MCF 10A (cell line): ENCODE data around the gene TMOD1. TPM values are rescaled to one million over a fixed set of nuclear protein-coding genes. Genes with fewer than 3 reads are reported as not detected.
"Not testable (repeated sequence)": the region's sequence is repeated elsewhere in the genome, so short reads cannot be mapped to it uniquely, and the experiment has no call there.

ENCODE experiments used
- BruUV-seq: library from RNA; stranded (reverse); fragments of 400-500 nt; replicated peaks from 2 replicates; lab custom pipeline; 2021; lab: Mats Ljungman, UMichigan
- CTCF ChIA-PET: fragments of 300-600 bp; sonication (Branson Sonifier 250); formaldehyde crosslinking; extraction: SDS; loops from one replicate; lab custom pipeline; 2021; ENCODE audit warnings: antibody characterized with exemption, inconsistent platforms; lab: Yijun Ruan, JAX
- POLR2A ChIA-PET: fragments of 300-600, 350-650 bp; sonication (Branson Sonifier 250); formaldehyde crosslinking; extraction: SDS; loops from one replicate; lab custom pipeline; 2020; ENCODE audit warnings: antibody characterized with exemption, inconsistent platforms; lab: Yijun Ruan, JAX
- DNase-seq: peaks from one replicate; pipeline ENCODE4 v3.0.0-alpha.2; 2018; ENCODE audit not compliant: unreplicated experiment
- H3K27ac Mint-ChIP-seq: one replicate; pipeline ENCODE4 v1.8.0; 2022; ENCODE audit warnings: mild to moderate bottlenecking, low read depth, mixed read lengths; ENCODE audit not compliant: unreplicated experiment
- H3K27me3 Mint-ChIP-seq: one replicate; pipeline ENCODE4 v1.8.0; 2022; ENCODE audit warnings: mixed read lengths; ENCODE audit not compliant: insufficient read depth, unreplicated experiment
- H3K36me3 Mint-ChIP-seq: one replicate; pipeline ENCODE4 v1.8.0; 2022; ENCODE audit warnings: mild to moderate bottlenecking, moderate library complexity, mixed read lengths; ENCODE audit not compliant: insufficient read depth, unreplicated experiment
- H3K4me1 Mint-ChIP-seq: one replicate; pipeline ENCODE4 v1.8.0; 2022; ENCODE audit warnings: mixed read lengths; ENCODE audit not compliant: insufficient read depth, unreplicated experiment
- H3K4me3 Mint-ChIP-seq: one replicate; pipeline ENCODE4 v1.8.0; 2022; ENCODE audit warnings: mild to moderate bottlenecking, moderate library complexity, mixed read lengths; ENCODE audit not compliant: unreplicated experiment
- H3K9me3 Mint-ChIP-seq: one replicate; pipeline ENCODE4 v1.8.0; 2022; ENCODE audit warnings: mixed read lengths; ENCODE audit not compliant: unreplicated experiment
- intact Hi-C: fragments of 100-400 bp; cut with micrococcal nuclease; formaldehyde crosslinking; loops from 2 replicates; pipeline ENCODE4 v1.14.1; 2022
- total RNA-seq: library from RNA; stranded (reverse); gene quantifications from 2 replicates; pipeline ENCODE4 v1.2.3, GENCODE V29; 2022
- TF ChIP-seq, protein P1 (sequence below): fragments of 200-600 bp; IDR thresholded peaks from one replicate; pipeline ENCODE4 v1.8.0; 2022; ENCODE audit warnings: antibody characterized with exemption, mild to moderate bottlenecking; ENCODE audit not compliant: unreplicated experiment

TMOD1 gene
- total RNA-seq, 1 experiment from 2014 or later = 0.26 TPM

DNA sequence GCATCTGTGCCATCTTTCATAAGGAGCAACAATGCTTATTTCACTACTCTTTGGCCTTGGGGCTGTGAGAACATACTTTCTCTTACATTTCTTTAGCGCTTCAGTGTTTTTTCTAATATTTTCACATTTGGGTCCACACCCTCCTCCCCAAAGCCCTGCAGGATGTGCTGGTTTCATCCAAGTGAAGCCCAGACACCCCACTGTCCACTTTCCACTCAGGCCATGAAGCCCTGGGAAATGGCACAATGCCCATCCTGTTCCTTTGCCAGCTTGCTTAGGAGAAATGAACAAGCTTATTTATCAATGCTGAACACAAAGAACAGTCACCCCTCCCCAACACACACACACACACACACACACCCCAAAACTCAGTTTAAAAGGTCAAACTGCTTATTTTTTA lies 17.3 kb upstream of the TMOD1 start:
- Mint-ChIP-seq H3K27me3 (no peaks in the 10 kb centered on the region), H3K4me1 (no peaks in the 10 kb centered on the region), H3K36me3 (peaks cover 8% of the 10 kb centered on the region), H3K4me3 (no peak overlapping the region), H3K27ac (no peak overlapping the region), H3K9me3 (no peaks in the 10 kb centered on the region)
- DNase-seq = no peak
- BruUV-seq = no TSS peak
- TF ChIP-seq, protein P1, sequence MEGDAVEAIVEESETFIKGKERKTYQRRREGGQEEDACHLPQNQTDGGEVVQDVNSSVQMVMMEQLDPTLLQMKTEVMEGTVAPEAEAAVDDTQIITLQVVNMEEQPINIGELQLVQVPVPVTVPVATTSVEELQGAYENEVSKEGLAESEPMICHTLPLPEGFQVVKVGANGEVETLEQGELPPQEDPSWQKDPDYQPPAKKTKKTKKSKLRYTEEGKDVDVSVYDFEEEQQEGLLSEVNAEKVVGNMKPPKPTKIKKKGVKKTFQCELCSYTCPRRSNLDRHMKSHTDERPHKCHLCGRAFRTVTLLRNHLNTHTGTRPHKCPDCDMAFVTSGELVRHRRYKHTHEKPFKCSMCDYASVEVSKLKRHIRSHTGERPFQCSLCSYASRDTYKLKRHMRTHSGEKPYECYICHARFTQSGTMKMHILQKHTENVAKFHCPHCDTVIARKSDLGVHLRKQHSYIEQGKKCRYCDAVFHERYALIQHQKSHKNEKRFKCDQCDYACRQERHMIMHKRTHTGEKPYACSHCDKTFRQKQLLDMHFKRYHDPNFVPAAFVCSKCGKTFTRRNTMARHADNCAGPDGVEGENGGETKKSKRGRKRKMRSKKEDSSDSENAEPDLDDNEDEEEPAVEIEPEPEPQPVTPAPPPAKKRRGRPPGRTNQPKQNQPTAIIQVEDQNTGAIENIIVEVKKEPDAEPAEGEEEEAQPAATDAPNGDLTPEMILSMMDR = no peak
- ChIA-PET POLR2A (interaction anchor here (1.0 to 1.8 kb wide), 3 partner anchors 10 to 22 kb away, joined by 3 to 5 read pairs (median 3); no protein-coding TSS in a partner anchor), CTCF (interaction anchor here (0.6 to 4.2 kb wide), 5 partner anchors 15 to 1563 kb away, joined by 3 to 36 read pairs (median 5); no protein-coding TSS in a partner anchor)
- intact Hi-C loops = no loop called here

DNA sequence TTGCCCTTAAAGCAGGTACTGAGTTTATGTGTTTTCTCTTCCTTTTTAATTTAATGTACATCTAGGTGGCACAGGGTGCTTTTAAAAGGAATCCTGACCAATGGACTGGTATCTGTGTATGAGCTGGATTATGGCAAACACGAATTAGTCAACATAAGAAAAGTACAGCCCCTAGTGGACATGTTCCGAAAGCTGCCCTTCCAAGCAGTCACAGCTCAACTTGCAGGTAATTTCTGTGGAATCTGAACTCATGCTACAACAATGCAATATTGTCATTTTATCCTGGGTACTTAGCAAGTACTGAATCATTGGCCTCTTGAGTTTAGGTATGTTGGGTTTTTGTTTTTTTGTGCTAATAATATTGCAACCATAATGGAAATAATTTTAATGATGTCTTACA lies 14.4 kb upstream of the TMOD1 start:
- DNase-seq = peak; percentile 25
- TF ChIP-seq, protein P1 = peak; percentile 16
- Mint-ChIP-seq H3K27me3 (no peaks in the 10 kb centered on the region), H3K4me1 (no peaks in the 10 kb centered on the region), H3K9me3 (no peaks in the 10 kb centered on the region), H3K4me3 (no peak overlapping the region), H3K36me3 (peaks cover 8% of the 10 kb centered on the region), H3K27ac (no peak overlapping the region)
- CTCF ChIA-PET = interaction anchor here (0.6 to 4.2 kb wide), 7 partner anchors 14 to 403 kb away, joined by 3 to 36 read pairs (median 5); no protein-coding TSS in a partner anchor
- intact Hi-C loops = no loop called here
- POLR2A ChIA-PET = interaction anchor here (0.6 to 1.3 kb wide), 4 partner anchors 9 to 129 kb away, joined by 3 read pairs; no protein-coding TSS in a partner anchor
- BruUV-seq = no TSS peak

DNA sequence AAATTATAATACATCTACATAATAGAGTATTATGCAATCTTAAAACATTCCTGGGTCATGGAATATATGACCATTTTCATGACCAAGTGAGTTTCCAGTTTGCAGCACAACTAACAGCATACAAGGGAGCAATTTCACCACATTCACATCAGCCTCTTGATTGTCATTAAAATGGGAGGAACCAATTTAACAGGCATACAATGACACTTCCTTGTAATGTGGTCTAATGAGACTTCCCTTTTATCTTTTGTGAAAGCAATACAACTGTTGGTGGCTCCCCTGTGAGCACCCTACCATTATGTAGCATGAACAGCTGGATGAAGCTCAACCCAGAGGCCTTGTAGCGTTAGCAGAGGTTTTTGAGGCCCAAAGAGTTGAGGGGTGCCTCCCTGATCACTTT lies 13.6 kb upstream of the TMOD1 start:
- peaks cover 7% of the 10 kb centered on the region for H3K36me3 Mint-ChIP-seq
- BruUV-seq = no TSS peak
- POLR2A ChIA-PET = interaction anchor here (1.0 to 1.3 kb wide), 2 partner anchors 8 to 454 kb away, joined by 3 read pairs; no protein-coding TSS in a partner anchor
- no peaks in the 10 kb centered on the region for H3K27me3 Mint-ChIP-seq
- intact Hi-C loops = no loop called here
- CTCF ChIA-PET = interaction anchor here (0.6 to 3.4 kb wide), 10 partner anchors 13 to 670 kb away, joined by 3 to 12 read pairs (median 5); no protein-coding TSS in a partner anchor
- H3K4me1 Mint-ChIP-seq = no peaks in the 10 kb centered on the region
- TF ChIP-seq, protein P1 = no peak
- no peak overlapping the region for H3K27ac Mint-ChIP-seq
- H3K9me3 Mint-ChIP-seq = no peaks in the 10 kb centered on the region
- no peak overlapping the region for H3K4me3 Mint-ChIP-seq
- DNase-seq = no peak

DNA sequence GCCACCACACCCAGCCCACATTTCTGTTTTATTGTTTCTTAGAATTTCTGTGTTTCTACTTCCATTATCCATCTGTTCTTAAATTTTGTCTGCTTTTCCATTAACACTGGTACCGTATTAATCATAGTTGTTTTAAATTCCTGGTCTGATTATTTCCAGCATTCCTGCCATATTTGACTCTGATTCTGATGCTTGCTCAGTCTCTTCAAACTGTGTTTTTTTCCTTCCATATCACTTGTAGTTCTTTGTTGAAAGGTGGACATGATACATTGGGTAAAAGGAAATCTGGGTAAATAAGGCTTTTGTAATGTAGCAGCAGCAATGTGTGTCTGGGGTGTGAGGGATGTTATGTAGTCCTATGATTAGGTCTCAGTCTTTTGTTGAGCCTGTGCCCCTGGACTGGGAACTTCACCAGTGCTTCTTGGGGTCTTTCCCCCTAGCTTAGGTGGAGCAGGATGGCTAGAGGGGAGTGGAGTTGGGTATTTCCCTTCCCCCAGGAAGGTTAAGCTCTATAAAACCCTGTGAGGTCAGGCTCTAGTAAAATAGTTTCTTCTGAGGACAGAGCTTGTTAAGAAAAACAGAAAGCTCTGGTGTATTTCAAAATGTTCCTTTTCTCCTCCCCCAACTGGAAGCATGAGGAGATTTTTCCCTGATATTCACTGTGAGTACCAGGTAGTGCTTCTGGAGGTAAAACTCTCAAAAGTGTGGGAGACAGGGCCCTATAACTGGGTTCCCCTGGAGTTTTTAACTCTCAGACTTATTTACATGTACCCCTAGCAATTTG lies 10.1 kb upstream of the TMOD1 start:
- Mint-ChIP-seq H3K27ac (no peak overlapping the region), H3K4me3 (no peak overlapping the region), H3K9me3 (no peaks in the 10 kb centered on the region), H3K4me1 (no peaks in the 10 kb centered on the region), H3K36me3 (peaks cover 2% of the 10 kb centered on the region), H3K27me3 (no peaks in the 10 kb centered on the region)
- BruUV-seq = no TSS peak
- CTCF ChIA-PET = interaction anchor here (0.6 to 0.7 kb wide), 2 partner anchors 9 to 1163 kb away, joined by 3 to 5 read pairs; no protein-coding TSS in a partner anchor
- POLR2A ChIA-PET = interaction anchor here (0.9 kb wide), 1 partner anchor 9 kb away, joined by 3 read pairs; no protein-coding TSS in a partner anchor
- TF ChIP-seq, protein P1 = no peak
- DNase-seq = no peak
- intact Hi-C loops = no loop called here

DNA sequence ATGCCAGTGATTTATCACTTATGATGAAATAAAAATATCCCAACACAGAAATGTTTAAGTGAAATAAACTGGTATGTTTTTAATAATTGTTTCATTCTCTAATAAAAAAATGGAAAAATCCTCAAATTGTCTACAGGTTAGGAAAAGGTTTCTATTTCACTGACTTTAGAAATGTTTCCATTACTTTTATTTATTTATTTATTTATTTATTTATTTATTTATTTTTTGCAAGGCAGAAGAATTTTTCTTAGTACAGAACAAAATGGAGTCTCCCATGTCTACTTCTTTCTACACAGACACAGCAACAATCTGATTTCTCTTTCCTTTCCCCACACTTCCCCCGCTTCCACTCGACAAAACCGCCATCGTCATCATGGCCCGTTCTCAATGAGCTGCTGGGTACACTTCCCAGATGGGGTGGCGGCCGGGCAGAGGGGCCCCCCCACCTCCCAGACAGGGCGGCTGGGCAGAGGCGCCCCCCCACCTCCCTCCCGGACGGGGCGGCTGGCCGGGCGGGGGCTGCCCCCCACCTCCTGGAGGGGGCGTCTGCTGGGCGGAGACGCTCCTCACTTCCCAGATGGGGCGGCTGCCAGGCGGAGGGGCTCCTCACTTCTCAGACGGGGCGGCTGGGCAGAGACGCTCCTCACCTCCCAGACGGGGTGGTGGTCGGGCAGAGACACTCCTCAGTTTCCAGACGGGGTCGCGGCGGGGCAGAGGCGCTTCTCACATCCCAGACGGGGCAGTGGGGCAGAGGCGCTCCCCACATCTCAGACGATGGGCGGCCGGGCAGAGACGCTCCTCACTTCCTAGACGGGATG lies 3.7 kb upstream of the TMOD1 start:
- ChIA-PET CTCF (interaction anchor here (0.7 to 2.4 kb wide), 2 partner anchors 29 to 895 kb away, joined by 3 to 18 read pairs; no protein-coding TSS in a partner anchor), POLR2A (interaction anchor here (0.9 kb wide), 1 partner anchor 29 kb away, joined by 3 read pairs; no protein-coding TSS in a partner anchor)
- H3K4me1 Mint-ChIP-seq, DNase-seq, H3K36me3 Mint-ChIP-seq, H3K27ac Mint-ChIP-seq, H3K9me3 Mint-ChIP-seq, BruUV-seq, intact Hi-C loops, H3K4me3 Mint-ChIP-seq: not testable (repeated sequence)
- peaks cover 19% of the 10 kb centered on the region for H3K27me3 Mint-ChIP-seq
